Right lung (tissue), 5 donors: ENCODE data around the gene AIF1. TPM values are rescaled to one million over a fixed set of nuclear protein-coding genes. Genes with fewer than 3 reads are reported as not detected.

Experiments used
- DNase-seq, 2 donors: peaks; one replicate each; pipeline ENCODE4 v3.0.0-alpha.2; 2013
- polyA plus RNA-seq, 5 donors: library from polyadenylated mRNA; unstranded; fragments of 120-200 nt; gene quantifications; one replicate each; pipeline versions ENCODE4 v1.2.1 to v1.2.3, GENCODE V29; 2013; ENCODE audit warnings: inconsistent platforms in 1 of 5, low replicate concordance in 1 of 5; ENCODE audit not compliant: insufficient read length in 5 of 5, insufficient read depth in 1 of 5

AIF1 gene
- polyA plus RNA-seq, 5 donors, result 18.6 to 25.9 (median 21.7) TPM

DNA sequence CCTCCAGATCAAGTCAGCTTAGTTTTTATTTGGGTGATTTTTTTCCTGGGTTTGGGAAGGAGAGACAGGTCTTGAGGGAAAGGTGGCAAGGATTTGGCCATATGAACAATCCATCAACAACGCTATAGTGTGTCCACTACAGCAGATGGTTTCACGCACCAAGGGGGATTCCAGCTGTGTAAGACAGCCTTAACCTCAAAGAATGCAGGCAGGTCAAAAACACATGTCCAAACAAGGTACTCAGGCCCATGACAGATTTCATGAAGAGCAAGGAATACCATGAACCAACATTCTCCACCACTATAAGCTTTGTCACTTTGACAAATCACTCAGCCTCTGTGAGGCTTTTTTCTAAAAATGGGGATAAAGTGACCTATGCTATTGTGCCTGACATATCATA, 2.0 kb downstream of the AIF1 start:
- no peak for DNase-seq

GRCh38 chr6:31619805-31620585, 5.0 kb downstream of the AIF1 start:
- peak; percentile 96 to 100 for DNase-seq

DNA sequence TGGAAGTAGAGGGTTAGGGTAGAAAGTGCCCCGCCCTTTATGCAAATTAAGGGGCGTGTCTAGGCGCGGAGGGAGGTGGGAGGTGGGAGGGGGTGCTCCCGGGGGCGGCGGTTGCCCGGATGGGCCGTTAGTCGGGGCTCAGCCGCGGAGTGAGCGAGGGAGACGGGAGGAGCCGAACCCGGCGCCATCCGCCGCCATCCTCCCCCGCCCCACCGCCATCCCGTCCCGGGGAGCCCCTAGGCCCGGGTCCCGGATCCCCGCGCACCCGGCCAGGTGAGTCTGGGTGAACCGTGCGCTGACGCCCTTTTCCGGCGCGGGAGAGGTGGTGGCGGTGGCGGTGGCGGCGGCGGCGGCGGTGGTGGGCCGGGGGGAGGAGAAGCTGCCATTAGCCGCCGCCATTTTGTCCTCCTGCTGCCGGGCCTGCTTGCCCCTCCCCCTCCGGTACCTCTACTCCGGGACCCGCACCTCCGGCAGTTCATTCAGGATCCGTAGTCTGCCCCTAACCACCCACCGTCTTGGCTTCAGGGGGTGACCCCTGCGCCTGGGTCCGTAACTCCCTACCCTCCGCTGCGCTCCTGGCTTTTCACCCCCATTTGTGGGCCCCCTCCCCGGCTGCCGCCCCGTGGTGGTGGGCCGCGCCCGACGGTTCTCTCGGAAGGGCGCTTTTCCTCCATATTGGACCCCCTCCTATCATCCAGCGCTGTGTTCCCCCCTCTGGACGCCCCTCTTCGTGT, 5.7 kb downstream of the AIF1 start, which contains the start of gene PRRC2A:
Gene PRRC2A, plus strand, starts transcription at position 130 of the 734 bp plus-strand sequence. CDS start 2,075 bp downstream, outside the sequence.
- peak; percentile 77 to 98 for DNase-seq

DNA sequence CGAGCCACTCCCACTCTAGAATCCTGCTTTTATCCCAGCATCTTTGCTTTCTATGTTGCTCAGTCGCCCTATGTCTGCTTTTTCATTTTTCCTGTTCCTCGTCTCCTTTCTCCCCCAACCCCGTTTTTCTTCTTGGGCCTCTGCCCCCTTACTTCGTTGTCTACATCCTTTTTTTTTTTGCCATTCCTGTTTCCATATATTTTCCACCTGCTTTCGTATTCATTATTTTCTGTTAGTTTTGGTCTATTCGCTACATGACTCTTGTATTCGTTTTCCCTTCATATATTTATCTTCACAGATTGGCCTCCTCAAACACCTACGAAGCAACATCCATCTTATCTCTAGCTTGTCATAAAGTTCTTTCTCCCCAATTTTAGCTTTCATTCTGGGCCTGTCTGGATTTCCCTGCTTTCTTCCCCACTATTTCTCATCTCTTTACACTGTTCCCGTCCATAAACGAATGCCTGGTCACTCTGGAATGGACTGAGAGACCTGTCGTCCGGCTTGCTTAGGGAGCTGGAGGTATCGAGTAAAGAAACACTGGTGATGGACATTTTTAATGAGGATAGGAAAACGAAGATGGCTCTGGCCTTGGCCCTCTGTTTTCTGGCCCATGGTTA, 6.4 kb downstream of the AIF1 start:
- no peak for DNase-seq

GRCh38 chr6:31621991-31622390, 7.0 kb downstream of the AIF1 start:
- DNase-seq, result no peak

DNA sequence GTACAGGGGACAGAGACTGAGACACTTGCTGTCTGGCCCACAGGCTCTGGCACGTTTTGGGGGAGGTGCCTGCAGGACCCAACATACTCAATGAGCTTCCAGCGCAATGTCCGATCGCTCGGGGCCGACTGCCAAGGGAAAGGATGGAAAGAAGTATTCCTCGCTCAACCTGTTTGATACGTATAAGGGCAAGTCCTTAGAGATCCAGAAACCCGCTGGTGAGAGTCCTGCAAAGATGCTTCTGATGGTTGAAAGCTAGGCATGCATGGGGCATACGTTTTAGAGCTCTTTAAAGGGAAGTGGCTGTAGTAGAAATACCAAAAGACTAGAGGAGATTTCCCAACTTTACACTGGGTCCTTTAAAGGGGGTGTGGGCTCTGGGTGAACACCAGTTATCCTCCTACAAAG, 7.7 kb downstream of the AIF1 start:
- no peak for DNase-seq

GRCh38 chr6:31624070-31624469, 9.0 kb downstream of the AIF1 start:
- DNase-seq, result no peak

- DNase-seq, result no peak
Measured at GRCh38 chr6:31626952-31627351, 11.9 kb downstream of the AIF1 start.

GRCh38 chr6:31627690-31628287, 12.8 kb downstream of the AIF1 start:
- DNase-seq, result no peak

DNA sequence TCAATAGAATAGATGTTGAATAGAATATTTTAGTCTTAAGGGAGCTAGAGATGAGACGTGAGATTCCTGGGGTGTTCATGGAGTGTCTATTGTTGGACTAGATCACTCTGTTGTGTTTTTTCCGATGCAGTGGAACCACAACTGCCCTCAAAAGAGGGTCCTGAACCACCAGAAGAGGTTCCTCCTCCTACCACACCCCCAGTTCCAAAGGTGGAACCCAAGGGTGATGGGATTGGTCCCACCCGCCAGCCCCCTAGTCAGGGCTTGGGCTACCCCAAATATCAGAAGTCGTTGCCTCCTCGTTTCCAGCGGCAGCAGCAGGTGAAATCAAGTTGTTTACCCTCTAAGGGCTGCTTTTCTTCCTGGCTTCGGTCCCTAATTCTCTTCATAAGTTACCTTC, 14.0 kb downstream of the AIF1 start:
- no peak for DNase-seq

DNA sequence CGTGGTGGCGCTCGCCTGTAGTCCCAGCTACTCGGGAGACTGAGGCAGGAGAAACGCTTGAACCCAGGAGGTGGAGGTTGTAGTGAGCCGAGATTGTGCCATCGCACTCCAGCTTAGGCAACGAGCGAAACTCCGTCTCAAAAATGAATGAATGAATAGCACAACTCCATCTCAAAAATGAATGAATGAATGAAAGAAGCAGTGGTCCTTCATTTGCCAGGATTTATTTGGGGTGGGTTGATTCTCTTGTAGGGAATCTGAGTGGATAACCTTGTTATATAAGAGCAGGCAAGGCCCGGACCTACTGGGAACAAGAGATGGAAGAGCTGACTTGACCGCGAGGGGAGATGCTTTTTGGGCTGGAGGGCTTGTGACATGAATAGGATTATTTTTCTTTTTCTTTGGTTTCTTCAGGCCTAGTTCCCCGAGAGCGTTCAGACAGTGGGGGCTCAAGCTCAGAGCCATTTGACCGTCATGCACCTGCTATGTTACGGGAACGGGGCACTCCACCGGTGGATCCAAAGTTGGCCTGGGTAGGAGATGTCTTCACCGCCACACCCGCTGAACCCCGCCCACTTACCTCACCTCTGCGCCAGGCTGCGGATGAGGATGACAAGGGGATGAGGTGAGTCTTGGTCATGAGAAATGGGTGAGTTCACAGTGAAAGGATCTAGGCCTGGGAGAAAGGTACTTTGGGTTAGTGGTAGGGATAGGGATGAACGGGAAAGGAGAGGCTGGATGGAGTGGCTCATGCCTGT, 15.3 kb downstream of the AIF1 start:
- no peak for DNase-seq

- no peak for DNase-seq
Measured at GRCh38 chr6:31631209-31631608, 16.2 kb downstream of the AIF1 start.

GRCh38 chr6:31631681-31632278, 16.7 kb downstream of the AIF1 start:
- no peak for DNase-seq

DNA sequence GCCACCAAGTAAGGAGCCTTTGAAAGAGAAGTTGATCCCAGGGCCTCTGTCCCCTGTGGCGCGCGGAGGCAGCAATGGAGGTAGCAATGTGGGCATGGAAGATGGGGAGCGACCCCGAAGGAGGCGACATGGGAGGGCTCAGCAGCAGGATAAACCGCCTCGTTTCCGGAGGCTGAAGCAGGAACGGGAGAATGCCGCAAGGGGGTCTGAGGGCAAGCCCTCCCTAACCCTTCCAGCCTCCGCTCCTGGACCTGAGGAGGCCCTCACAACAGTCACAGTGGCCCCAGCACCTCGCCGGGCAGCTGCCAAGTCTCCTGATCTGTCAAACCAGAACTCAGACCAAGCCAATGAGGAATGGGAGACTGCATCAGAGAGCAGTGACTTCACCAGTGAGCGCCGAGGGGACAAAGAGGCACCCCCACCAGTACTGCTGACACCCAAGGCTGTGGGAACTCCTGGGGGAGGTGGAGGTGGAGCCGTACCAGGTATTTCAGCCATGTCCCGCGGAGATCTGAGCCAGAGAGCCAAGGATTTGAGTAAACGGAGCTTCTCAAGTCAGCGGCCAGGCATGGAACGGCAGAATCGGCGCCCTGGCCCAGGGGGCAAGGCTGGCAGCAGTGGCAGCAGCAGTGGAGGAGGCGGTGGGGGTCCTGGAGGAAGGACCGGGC, 17.4 kb downstream of the AIF1 start:
- no peak for DNase-seq

- no peak for DNase-seq
Measured at GRCh38 chr6:31633447-31633846, 18.4 kb downstream of the AIF1 start.

- no peak for DNase-seq
Measured at GRCh38 chr6:31634131-31634530, 19.1 kb downstream of the AIF1 start.

DNA sequence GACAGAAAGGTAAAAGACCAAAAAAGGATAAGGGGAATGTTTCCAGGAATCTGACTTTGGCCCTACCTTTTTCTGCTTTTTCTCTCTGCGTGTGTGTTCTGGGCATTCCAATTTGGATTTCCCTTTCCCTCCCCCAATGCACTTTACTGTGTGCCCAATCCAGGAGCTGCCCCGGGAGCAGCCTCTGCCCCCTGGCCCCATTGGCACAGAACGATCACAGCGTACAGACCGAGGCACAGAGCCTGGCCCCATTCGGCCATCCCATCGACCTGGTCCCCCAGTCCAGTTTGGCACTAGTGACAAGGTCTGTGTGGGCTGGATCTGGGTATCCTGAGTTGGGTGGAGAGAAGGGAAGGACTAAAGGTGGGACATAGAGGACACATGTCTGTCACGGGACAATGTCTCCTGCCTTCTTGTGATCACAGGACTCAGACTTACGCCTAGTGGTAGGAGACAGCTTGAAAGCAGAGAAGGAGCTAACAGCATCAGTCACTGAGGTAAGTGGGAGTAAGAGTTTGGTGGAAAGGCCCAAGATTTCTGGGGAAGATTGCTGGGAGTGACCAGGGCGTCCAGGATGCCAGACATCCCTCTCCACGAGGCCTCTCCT, 20.0 kb downstream of the AIF1 start:
- DNase-seq, result no peak

DNA sequence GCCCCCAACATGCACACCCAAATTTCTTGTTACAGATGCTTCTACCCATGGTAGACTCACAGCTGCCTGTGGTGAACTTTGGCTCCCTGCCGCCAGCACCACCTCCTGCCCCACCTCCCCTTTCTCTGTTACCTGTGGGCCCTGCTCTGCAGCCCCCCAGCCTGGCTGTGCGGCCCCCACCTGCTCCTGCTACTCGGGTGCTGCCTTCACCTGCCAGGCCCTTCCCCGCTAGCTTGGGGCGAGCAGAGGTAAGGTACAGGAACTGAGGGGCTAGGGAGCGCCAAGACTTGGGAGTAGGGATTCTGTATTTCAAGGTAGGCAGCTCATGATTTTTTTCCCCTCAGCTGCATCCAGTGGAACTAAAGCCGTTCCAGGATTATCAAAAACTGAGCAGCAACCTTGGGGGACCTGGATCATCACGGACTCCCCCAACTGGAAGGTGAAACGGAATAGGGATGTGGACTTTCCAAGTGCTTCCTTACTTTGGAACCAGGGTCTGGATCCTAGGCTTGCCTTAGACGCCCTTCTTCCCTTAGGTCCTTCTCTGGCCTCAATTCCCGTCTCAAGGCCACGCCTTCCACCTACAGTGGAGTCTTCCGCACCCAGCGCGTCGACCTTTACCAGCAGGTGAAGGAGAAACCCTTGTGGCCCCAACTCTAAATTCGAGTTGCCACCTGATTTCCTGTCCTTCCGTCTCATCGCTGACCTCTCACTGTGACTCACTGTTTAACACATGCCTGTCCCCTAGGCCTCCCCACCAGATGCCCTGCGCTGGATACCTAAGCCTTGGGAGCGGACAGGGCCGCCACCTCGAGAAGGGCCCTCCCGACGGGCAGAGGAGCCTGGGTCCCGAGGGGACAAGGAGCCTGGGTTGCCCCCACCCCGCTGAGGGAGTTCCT, 21.9 kb downstream of the AIF1 start:
- DNase-seq, result no peak

GRCh38 chr6:31639043-31639442, 24.0 kb downstream of the AIF1 start:
- DNase-seq, result no peak
